NB4 (cell line): Measurements from ENCODE around the gene GBP7.

ENCODE experiments used
- POLR2A ChIP-seq: IDR thresholded peaks from 2 replicates; pipeline ENCODE4 v1.6.1; 2011; ENCODE audit warnings: mild to moderate bottlenecking; ENCODE audit not compliant: insufficient read length; ENCODE audit errors: extremely low read depth
- TF ChIP-seq, protein P1 (sequence below): IDR thresholded peaks from one replicate; pipeline ENCODE4 v1.5.1; 2012; ENCODE audit warnings: low read depth, low read length

DNA sequence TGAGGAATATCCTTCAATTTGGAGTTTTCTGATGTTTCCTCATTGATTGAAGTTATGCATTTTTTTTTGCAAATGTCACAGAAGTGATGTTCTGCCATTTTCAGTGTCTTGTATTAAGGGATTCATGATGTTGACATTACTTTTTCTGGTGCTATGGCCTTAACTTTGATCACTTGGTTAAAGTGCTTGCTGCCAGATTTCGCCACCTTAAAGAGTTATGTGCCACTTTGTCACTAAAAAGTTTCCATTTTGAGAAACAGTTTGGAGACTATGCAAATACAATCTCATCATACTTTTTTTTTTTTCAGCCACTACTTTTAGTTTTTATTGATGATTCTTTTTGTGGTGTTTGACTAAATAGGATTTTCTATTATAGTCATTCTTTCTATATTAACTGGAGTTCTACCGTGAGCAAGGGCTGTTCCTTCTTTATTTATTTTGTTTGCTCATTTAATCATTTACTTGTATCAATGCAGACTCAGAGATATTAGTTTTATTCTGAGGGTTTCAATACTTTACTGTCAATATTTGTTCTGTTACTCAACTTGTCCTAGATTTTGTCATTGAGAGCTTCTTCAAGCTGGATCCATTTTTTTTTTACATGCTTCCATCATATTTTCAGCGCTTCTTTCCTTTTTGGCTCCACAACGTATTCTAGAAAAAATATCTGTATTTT is 3.2 kb downstream of the GBP7 start:
- TF ChIP-seq, protein P1, sequence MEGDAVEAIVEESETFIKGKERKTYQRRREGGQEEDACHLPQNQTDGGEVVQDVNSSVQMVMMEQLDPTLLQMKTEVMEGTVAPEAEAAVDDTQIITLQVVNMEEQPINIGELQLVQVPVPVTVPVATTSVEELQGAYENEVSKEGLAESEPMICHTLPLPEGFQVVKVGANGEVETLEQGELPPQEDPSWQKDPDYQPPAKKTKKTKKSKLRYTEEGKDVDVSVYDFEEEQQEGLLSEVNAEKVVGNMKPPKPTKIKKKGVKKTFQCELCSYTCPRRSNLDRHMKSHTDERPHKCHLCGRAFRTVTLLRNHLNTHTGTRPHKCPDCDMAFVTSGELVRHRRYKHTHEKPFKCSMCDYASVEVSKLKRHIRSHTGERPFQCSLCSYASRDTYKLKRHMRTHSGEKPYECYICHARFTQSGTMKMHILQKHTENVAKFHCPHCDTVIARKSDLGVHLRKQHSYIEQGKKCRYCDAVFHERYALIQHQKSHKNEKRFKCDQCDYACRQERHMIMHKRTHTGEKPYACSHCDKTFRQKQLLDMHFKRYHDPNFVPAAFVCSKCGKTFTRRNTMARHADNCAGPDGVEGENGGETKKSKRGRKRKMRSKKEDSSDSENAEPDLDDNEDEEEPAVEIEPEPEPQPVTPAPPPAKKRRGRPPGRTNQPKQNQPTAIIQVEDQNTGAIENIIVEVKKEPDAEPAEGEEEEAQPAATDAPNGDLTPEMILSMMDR, result no peak
- no peak for TF ChIP-seq POLR2A
